ELR (cell line): ENCODE results near the gene ABL2.

Experiments used
- DNase-seq: peaks from one replicate; pipeline ENCODE4 v3.0.0-alpha.2; 2015; ENCODE audit warnings: low read depth

ABL2 gene

GRCh38 chr1:179092896-179093461 is 136.5 kb downstream of the ABL2 start:
- DNase-seq: no peak

- peak; percentile 12 for DNase-seq
Observed at GRCh38 chr1:179091691-179092165, 137.7 kb downstream of the ABL2 start.

DNA sequence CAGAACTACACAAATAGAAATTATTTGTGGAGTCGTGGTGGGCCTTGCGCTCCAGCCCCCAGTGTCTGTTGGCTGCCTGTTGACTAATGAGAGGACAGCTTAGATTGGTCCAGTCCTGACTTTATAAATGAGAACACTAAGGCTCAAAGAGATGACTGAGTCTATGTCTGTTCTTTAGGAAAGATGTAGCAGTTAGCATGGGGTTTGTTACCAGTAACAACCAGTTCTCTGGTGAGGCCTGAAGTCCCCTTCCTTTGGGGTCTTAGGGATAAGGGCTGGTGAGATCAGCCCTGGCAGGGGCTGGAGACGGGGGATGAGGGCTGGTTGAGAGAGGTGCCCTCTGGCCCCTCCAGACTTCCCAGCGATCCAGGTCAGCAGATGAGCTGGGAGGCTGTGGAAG is 138.6 kb downstream of the ABL2 start:
- no peak for DNase-seq

DNA sequence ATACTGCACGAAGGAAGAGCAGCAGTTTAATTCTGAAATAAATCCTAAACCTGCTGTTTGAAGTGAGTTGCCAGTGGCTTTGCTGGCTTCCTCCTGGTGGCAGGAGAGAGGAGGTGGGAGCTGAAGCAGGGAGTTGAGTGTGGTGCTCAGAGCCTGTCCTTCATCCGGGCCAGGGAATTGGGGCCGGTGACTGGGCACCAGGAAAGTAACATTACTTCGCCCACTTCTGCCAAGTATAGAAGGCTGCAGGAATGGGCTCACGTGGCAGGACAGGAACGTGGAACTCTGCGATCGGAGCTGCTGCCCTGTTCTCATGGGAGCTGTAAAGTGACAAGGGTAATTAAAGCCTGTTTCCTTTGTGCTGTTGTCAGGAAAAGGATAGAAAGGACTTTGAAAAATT is 139.0 kb downstream of the ABL2 start:
- DNase-seq: peak; percentile 6

GRCh38 chr1:179089827-179090482 is 139.5 kb downstream of the ABL2 start:
- no peak for DNase-seq

GRCh38 chr1:179087665-179088064 is 141.8 kb downstream of the ABL2 start:
- peak; percentile 46 for DNase-seq

DNA sequence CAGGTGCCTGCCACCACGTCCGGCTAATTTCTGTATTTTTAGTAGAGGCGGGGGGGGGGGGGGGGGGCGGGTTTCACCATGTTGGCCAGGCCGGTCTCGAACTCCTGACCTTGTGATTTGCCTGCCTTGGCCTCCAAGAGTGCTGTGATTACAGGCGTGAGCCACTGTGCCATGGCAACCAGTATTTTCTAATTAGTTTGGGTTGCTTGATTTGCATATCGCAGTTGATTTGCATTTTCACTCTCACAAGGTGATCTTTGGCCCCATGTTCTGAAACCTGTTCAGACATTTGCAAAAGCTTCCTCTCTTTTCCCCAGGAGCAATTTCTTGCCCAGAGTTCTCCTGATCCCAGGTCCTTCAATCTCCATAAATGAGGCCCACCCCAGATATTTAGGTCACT is 145.9 kb downstream of the ABL2 start:
- DNase-seq: no peak

DNA sequence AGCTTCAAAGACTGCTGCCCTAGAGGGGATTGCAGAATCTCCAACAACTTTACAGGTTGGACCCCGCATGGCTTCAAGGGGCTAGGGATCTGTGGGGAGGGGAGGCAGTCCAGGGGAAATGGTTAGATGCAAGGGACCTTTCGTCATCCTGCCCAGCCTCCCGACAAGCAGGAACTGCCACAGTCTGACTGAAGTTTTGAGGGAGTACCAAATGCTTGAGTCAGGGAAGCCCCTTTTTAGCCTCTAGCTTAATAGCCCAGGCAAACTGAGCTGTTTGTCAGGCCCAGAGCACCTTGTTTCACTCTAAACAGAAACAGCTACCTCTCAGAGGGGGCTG is 146.5 kb downstream of the ABL2 start:
- peak; percentile 61 for DNase-seq

GRCh38 chr1:179082333-179082998 is 147.0 kb downstream of the ABL2 start:
- DNase-seq: peak; percentile 63

- DNase-seq: peak; percentile 90
Observed at GRCh38 chr1:179081687-179082332, 147.7 kb downstream of the ABL2 start, which contains the start of gene TOR3A. TSS of gene TOR3A (plus strand) at chr1:179082070. CDS start at chr1:179082129, 59 bp downstream.

GRCh38 chr1:179080866-179081686 is 148.4 kb downstream of the ABL2 start:
- no peak for DNase-seq

- DNase-seq: peak; percentile 86
Observed at GRCh38 chr1:179079113-179079761, 150.2 kb downstream of the ABL2 start.

DNA sequence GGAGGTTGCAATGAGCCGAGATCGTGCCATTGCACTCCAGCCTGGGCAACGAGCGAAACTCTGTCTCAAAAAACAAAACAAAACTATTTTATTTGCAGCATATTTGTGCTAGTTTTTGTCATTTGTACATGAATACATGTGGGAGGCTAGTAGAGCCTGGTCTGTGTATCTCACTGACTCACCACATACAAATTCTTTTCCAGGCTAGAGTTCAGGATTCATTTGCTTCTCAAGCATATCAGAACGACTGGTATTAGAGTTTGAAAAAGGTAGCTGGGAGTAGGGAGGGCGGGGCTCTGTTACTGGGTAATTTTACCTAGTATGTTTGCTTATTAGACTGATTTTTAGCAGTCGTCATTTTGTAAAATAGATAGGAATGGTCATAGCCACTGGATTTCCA is 152.1 kb downstream of the ABL2 start:
- DNase-seq: peak; percentile 49

GRCh38 chr1:179066471-179066870 is 163.0 kb downstream of the ABL2 start:
- DNase-seq: no peak

- DNase-seq: peak; percentile 31
Observed at GRCh38 chr1:179061360-179062282, 167.9 kb downstream of the ABL2 start.

DNA sequence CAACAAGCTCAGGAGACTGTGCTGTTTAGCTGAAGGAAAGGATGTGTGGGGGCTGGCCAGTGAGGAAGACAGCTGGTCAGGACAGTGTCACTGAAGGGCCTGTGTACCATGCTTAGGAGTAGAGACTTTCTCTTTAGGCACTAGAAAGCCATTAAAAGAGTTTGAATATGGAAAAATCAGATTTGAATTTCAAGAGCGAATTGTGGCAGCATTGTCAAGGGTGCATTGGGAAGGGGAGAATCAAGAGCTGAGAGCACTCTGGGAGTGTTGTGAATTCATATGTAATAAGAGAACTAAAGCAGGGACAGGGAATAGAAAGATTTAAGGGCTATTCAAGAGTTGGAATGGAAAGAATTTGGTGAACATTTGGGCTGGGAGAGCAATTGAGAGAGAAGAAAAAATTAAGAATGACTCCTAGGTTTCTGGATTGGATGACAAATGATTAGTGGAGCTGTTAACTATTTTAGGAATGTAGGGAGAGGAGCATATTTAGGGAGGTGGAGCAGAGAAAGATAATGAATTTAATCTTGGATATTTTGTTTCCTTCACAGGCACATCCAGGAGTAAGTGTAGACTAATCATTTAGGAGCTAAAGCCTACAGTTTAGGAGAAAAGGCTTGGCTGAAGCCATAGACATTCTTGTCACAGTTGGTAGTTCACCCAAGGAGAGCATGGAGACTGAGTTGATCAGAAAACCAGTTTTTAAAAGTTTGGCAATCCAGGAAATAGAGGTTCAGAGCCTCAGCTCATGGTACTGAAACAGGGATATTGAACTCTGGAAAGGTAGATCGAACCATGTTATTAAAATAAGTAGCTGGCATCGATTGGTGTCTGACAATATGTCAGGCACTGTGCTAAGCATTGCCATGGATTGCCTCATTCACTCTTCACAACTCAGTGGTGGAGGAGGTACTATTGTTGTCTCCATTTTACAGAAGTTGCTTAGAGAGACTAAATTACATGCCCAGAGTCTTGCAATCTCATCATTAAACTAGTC is 170.7 kb downstream of the ABL2 start:
- peak; percentile 17 for DNase-seq

- DNase-seq: peak; percentile 21
Observed at GRCh38 chr1:179055937-179056336, 173.5 kb downstream of the ABL2 start.

- no peak for DNase-seq
Observed at GRCh38 chr1:179053486-179053885, 176.0 kb downstream of the ABL2 start.

DNA sequence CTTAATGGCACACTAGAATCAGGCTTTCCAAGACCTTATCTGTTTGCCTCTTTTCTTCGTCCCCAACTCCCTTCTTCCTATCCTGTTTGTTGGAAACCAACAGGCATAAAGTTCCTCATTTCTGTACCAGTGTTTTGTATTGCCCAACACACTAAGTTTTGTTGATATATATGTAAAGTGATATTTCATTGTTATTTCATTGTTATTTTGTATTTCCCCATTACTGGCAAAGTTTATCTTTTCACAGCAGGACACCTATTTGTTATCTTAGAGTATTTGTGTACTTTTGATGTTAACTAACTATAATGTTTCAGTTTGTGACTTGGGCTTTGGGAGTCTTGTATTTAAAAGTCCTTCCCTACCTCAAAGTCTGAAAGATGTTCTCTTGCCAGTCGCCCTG is 176.7 kb downstream of the ABL2 start:
- no peak for DNase-seq
